Right ventricle myocardium superior (tissue), 1 donor: ENCODE data around the gene TSPEAR. TPM values are rescaled to one million over a fixed set of nuclear protein-coding genes. Genes with fewer than 3 reads are reported as not detected.

ENCODE experiments used
- ATAC-seq: fragments of 200-7000 bp; cut with Tn5 transposase; one replicate; pipeline ENCODE4 v1.9.1; 2020; ENCODE audit warnings: mild to moderate bottlenecking; ENCODE audit not compliant: poor library complexity
- DNase-seq: peaks from one replicate; pipeline ENCODE4 v3.0.0-alpha.2; 2020
- intact Hi-C: fragments of 100-400 bp; cut with DNase I; formaldehyde crosslinking; loops from one replicate; pipeline ENCODE4 v1.11.2; 2022
- total RNA-seq: library from RNA; stranded (reverse); fragmentation: NEBNext Ultra II Directional; extraction: Animal tissue kit (Norgen Biotek cat#: 25700); gene quantifications from one replicate; pipeline ENCODE4 v1.2.1, GENCODE V29; 2021
- donor health status: DM: no; HTN: yes; CAD: no; lungs with severe emphysema.

Gene TSPEAR
- total RNA-seq, 1 donor from 2014 or later, result 0.51 TPM

DNA sequence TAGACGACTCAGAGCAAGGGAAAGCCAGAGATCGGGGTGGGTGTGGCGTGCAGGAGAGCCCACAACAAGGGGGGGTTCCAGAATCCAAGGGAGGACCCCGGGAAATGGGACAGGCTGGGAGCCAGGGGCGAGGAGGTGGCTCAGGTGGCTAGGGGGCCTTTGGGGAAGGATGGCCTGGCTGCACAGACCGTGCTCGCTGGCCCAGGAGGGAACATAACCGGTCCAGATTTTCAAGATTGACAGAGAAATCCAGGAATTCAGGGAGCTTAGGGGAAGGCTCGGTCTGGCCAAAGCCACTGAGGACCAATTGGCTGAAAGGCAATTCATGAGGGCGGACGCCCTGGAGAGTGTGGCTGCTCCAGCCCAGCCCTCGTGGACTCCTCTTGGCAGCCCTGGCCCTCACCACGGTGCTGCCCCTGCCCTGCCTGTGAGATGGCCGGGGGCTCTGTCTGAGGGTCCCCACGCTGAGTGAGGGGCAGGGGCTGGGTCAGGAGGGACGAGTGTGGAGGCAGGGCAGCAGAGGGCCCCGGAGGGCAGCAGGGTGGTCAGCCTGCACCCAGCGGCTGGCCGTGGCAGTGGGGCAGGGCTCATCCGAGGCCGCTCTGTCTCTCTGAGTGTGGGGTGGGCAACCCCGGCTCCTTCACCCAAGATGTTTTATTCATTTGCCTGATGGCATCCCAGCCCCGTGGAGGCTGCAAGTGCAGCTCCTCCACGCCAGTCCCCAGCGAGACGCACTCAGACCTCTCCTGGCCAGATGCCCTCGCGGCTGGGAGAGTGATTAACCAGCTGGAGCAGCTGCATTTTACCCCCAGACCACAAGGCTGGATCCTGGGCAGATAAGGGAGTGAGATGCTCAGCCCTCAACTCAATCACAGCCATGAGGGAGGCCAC lies 261.7 kb downstream of the TSPEAR start:
- intact Hi-C loops, result no loop called here
- ATAC-seq, result no peak
- DNase-seq, result no peak

- DNase-seq, result no peak
- ATAC-seq, result no peak
- intact Hi-C loops, result no loop called here
Measured at GRCh38 chr21:44448651-44449131, 262.7 kb downstream of the TSPEAR start.

Other genes with a start within 250 kb of the TSPEAR start
- gene KRTAP10-1, start 171.4 kb downstream of the TSPEAR start, total RNA-seq, result not detected
- gene KRTAP10-2, start 160.1 kb downstream of the TSPEAR start, total RNA-seq, result not detected
- gene KRTAP10-3, start 152.8 kb downstream of the TSPEAR start, total RNA-seq, result not detected
- gene KRTAP10-4, start 137.8 kb downstream of the TSPEAR start, total RNA-seq, result not detected
- gene KRTAP10-5, start 131.0 kb downstream of the TSPEAR start, total RNA-seq, result not detected
- not detected for gene KRTAP10-6, start 119.1 kb downstream of the TSPEAR start, total RNA-seq
- not detected for gene KRTAP10-7, start 111.0 kb downstream of the TSPEAR start, total RNA-seq
- not detected for gene KRTAP10-8, start 99.5 kb downstream of the TSPEAR start, total RNA-seq
- not detected for gene KRTAP10-9, start 84.5 kb downstream of the TSPEAR start, total RNA-seq
- gene KRTAP10-10, start 74.2 kb downstream of the TSPEAR start, total RNA-seq, result not detected
- not detected for gene KRTAP10-11, start 65.2 kb downstream of the TSPEAR start, total RNA-seq
- gene KRTAP12-4, start 56.9 kb downstream of the TSPEAR start, total RNA-seq, result not detected
- not detected for gene KRTAP12-3, start 53.6 kb downstream of the TSPEAR start, total RNA-seq
- gene KRTAP12-2, start 44.6 kb downstream of the TSPEAR start, total RNA-seq, result not detected
- gene KRTAP12-1, start 29.4 kb downstream of the TSPEAR start, total RNA-seq, result not detected
- not detected for gene KRTAP10-12, start 14.4 kb downstream of the TSPEAR start, total RNA-seq
- 64.5 TPM for gene UBE2G2, start 90.2 kb upstream of the TSPEAR start, total RNA-seq
- 66.5 TPM for gene SUMO3, start 106.5 kb upstream of the TSPEAR start, total RNA-seq
- 133 TPM for gene PTTG1IP, start 162.1 kb upstream of the TSPEAR start, total RNA-seq
- 23.8 TPM for gene ITGB2, start 209.3 kb upstream of the TSPEAR start, total RNA-seq
- gene SLX9, start 228.5 kb upstream of the TSPEAR start, total RNA-seq, result 77.4 TPM